GM21447 (cell line): ENCODE results near the gene WT1.
"Not testable (repeated sequence)": the region's sequence is repeated elsewhere in the genome, so short reads cannot be mapped to it uniquely, and the experiment has no call there.

Experiments used
- ATAC-seq: cut with Tn5 transposase; IDR thresholded peaks from one replicate; pipeline ENCODE4 v1.9.1; 2021; ENCODE audit not compliant: unreplicated experiment

WT1 gene

GRCh38 chr11:32435511-32435941, at the start of gene WT1:
TSS of gene WT1 (minus strand) at chr11:32435539.
- no peak for ATAC-seq

GRCh38 chr11:32479291-32479690, 44.0 kb upstream of the WT1 start:
- ATAC-seq: no peak

- no peak for ATAC-seq
Observed at GRCh38 chr11:32478277-32478731, 43.0 kb upstream of the WT1 start.

GRCh38 chr11:32473282-32473909, 38.1 kb upstream of the WT1 start:
- ATAC-seq: no peak

- no peak for ATAC-seq
Observed at GRCh38 chr11:32472226-32472625, 36.9 kb upstream of the WT1 start.

- not testable (repeated sequence) for ATAC-seq
Observed at GRCh38 chr11:32471544-32471943, 36.2 kb upstream of the WT1 start.

GRCh38 chr11:32469791-32470190, 34.5 kb upstream of the WT1 start:
- ATAC-seq: no peak

- ATAC-seq: no peak
Observed at GRCh38 chr11:32466279-32466915, 31.1 kb upstream of the WT1 start.

GRCh38 chr11:32464078-32464477, 28.7 kb upstream of the WT1 start:
- no peak for ATAC-seq

GRCh38 chr11:32462011-32462690, 26.8 kb upstream of the WT1 start:
- ATAC-seq: no peak

GRCh38 chr11:32456864-32457263, 21.5 kb upstream of the WT1 start:
- no peak for ATAC-seq

GRCh38 chr11:32454993-32455392, 19.7 kb upstream of the WT1 start:
- no peak for ATAC-seq

- ATAC-seq: no peak
Observed at GRCh38 chr11:32451808-32452207, 16.5 kb upstream of the WT1 start.

- ATAC-seq: no peak
Observed at GRCh38 chr11:32450372-32450771, 15.0 kb upstream of the WT1 start.

- ATAC-seq: no peak
Observed at GRCh38 chr11:32448232-32448631, 12.9 kb upstream of the WT1 start.

- ATAC-seq: no peak
Observed at GRCh38 chr11:32447252-32447651, 11.9 kb upstream of the WT1 start.

- no peak for ATAC-seq
Observed at GRCh38 chr11:32446227-32446626, 10.9 kb upstream of the WT1 start.

- ATAC-seq: no peak
Observed at GRCh38 chr11:32444186-32444585, 8.8 kb upstream of the WT1 start.

- no peak for ATAC-seq
Observed at GRCh38 chr11:32440916-32441315, 5.6 kb upstream of the WT1 start.

GRCh38 chr11:32440312-32440908, 5.1 kb upstream of the WT1 start:
- no peak for ATAC-seq

GRCh38 chr11:32439501-32440210, 4.3 kb upstream of the WT1 start:
- no peak for ATAC-seq
